Measurements from ENCODE around the gene ALDH16A1.

ALDH16A1 gene

DNA sequence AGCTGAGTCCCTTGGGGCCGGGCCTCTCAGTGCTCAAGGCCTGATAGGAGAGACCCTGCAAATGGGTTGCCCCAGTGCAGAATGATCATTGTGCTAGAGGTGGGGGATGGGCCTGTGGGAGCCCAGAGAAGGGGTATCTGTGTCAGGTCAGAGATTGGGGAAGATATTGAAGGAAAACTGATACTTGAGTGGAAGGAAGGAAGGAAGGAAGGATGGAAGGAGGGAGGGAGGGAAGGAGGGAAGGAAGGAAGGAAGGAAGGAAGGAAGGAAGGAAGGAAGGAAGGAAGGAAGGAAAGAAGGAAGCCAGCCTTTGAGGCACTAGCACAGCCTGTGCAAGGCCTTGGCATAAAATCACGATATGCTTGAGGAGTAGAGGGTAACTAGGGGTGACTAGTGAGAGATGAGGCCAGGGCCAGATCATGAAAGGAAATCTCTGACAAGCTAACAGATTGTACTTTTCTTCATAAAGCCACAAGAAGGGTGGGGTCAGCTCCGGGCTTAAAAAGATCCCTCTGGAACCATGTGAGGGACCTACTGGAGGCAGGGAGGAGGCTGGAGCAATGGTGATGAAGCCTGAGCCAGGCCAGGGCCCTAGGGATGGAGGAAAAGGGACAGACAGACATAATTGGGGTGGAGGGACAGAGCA, 41.2 kb upstream of the ALDH16A1 start:
- TF ChIP-seq, protein P1, sequence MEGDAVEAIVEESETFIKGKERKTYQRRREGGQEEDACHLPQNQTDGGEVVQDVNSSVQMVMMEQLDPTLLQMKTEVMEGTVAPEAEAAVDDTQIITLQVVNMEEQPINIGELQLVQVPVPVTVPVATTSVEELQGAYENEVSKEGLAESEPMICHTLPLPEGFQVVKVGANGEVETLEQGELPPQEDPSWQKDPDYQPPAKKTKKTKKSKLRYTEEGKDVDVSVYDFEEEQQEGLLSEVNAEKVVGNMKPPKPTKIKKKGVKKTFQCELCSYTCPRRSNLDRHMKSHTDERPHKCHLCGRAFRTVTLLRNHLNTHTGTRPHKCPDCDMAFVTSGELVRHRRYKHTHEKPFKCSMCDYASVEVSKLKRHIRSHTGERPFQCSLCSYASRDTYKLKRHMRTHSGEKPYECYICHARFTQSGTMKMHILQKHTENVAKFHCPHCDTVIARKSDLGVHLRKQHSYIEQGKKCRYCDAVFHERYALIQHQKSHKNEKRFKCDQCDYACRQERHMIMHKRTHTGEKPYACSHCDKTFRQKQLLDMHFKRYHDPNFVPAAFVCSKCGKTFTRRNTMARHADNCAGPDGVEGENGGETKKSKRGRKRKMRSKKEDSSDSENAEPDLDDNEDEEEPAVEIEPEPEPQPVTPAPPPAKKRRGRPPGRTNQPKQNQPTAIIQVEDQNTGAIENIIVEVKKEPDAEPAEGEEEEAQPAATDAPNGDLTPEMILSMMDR (IDR thresholded peaks at IDR 0.05; ENCODE audit: insufficient read depth, low read depth, low read length, missing control alignments), result no peak
- no peak overlapping the region for H3K4me3 ChIP-seq (ENCODE audit: low read length)
- no peak for DNase-seq (ENCODE audit: low read depth)

DNA sequence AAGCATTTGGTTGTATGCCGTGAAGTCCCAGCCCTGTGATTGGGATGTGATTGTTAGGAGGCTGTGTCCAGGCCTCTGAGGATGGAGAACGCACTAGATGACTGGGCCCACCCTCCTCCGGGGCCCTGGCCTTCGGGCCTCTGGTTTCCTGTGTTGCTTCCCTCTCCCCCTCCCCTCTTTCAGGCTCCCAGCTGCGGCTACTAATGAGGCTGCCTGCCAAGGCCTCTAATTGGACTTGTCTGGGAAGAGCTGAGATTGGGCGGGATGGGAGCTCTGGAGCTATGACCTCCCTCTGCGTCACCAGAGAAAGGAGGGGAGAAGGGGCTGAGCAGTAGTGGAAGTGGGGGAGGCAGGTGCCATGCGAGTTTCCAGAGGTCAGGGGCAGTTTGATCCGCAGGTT, 39.7 kb upstream of the ALDH16A1 start:
- no peak overlapping the region for H3K4me3 ChIP-seq (ENCODE audit: low read length)
- no peak for DNase-seq (ENCODE audit: low read depth)
- TF ChIP-seq, protein P1 (IDR thresholded peaks at IDR 0.05; ENCODE audit: insufficient read depth, low read depth, low read length, missing control alignments), result no peak

DNA sequence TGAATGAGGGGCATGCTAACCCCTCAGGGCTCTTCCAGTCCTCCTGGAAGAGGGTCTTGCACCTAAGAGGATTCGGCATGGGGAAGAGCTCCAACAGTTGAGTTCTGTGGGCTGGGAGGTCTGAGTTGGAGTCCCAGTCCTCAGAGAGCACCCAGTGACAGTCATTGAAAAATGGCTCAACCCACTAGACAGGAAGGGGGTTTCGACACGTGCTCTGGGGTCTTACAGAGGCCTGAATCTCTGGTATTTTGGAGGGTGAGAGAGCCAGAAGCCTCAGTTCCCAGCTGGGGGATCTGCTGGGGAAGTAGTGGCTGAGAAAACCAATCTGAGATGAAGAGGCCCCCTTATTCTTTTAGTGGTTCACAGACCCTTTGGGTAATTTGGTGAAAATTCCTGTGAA, 38.8 kb upstream of the ALDH16A1 start:
- TF ChIP-seq, protein P1 (IDR thresholded peaks at IDR 0.05; ENCODE audit: insufficient read depth, low read depth, low read length, missing control alignments), result no peak
- DNase-seq (ENCODE audit: low read depth), result no peak
- H3K4me3 ChIP-seq (ENCODE audit: low read length), result no peak overlapping the region

DNA sequence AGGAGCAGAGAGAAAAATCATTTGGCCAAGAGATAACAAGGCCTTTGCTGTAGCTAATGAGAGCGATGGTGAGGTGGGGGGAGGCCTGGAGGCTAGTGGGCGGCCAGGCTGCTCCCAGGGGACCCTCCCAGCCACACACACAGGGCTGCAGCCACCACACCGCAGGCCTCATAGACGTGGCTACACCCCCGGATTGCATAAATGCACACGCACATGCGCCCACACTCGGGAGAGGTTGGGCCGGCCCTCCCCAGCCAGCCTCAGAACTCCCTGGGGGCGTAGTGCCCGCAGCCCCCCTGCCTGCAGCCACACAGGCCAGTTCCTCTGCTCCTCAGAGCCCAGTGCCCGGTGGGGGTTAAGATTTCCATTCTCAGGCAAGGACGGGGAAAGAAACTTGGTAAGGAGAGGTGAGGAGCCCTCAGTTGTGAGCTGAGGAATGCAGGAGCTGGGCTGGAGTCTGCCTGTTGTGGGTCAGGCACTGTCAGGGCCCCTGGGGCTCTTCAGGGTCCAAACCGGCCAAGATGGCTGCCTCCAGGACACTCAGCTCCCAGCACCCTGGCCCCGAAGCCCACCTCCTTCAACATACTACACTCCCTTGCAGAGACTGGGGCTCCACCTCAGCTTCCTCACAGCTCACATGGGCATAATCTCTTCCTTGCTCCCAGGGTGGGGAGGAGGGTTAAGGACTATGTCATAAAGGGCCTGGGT, 37.8 kb upstream of the ALDH16A1 start:
- H3K4me3 ChIP-seq (ENCODE audit: low read length), result no peak overlapping the region
- no peak for DNase-seq (ENCODE audit: low read depth)
- TF ChIP-seq, protein P1 (IDR thresholded peaks at IDR 0.05; ENCODE audit: insufficient read depth, low read depth, low read length, missing control alignments), result no peak

DNA sequence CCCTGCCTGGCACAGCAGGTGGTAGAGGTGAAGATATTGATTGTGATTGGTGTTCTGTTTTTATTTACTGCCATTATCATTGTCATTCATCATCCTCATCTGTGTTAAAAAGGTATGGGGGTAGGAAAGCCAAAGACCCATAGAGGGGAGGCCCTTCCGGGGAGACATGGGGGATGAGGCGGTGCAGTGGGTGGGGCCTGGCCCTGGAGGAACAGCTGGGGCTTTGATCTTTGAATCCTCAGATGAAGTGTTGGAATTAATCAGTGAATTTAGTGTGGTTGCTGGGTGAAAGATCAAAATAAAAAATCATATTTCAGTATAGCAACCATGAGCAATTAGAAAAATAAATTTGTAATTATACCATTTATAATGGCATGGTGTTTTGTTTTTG, 37.2 kb upstream of the ALDH16A1 start:
- H3K4me3 ChIP-seq (ENCODE audit: low read length), result no peak overlapping the region
- TF ChIP-seq, protein P1 (IDR thresholded peaks at IDR 0.05; ENCODE audit: insufficient read depth, low read depth, low read length, missing control alignments), result no peak
- no peak for DNase-seq (ENCODE audit: low read depth)

DNA sequence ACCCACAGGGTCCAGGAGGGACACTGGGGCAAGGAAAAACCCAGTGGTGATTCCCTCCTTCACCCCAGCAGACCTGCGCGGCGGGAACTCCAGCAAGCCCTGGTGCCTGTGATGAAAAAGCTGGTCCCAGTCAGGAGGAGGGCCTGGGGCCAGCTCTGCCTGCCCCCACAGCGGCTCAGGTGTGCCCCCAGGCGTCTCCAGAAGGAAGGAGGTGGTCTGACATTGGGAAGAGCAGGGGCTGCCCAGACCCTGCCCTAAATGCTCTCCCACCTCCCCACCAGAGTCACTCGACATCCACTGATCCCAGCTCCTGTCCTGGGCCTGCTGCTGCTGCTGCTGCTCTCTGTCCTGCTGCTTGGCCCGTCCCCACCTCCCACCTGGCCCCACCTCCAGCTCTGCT, 35.9 kb upstream of the ALDH16A1 start:
- H3K4me3 ChIP-seq (ENCODE audit: low read length), result no peak overlapping the region
- TF ChIP-seq, protein P1 (IDR thresholded peaks at IDR 0.05; ENCODE audit: insufficient read depth, low read depth, low read length, missing control alignments), result no peak
- DNase-seq (ENCODE audit: low read depth), result no peak

DNA sequence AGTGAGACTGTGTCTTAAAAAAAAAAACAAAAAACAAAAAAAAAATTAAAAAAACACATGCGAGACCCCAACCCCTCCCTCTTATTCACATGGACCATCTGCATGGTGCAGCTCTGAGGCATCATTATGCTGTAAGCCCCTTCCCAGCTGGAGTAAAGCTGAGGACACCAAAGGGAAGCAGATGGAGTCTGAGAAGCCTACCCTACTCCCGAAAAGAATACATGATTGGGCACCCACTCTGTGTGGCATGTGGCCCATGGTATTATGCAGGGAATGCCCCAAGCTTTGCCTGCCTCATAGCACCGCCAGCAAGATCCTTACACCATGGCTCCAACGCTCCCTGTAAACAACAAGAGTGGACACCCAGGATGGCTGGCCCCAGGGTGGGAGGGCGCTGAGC, 34.5 kb upstream of the ALDH16A1 start:
- no peak for DNase-seq (ENCODE audit: low read depth)
- TF ChIP-seq, protein P1 (IDR thresholded peaks at IDR 0.05; ENCODE audit: insufficient read depth, low read depth, low read length, missing control alignments), result no peak
- no peak overlapping the region for H3K4me3 ChIP-seq (ENCODE audit: low read length)
